HG03439 (cell line): Measurements from ENCODE around the gene GAGE10.
A peak's percentile ranks its signal among the peaks of the same experiment; 100 is the strongest.

Source experiments
- ATAC-seq: cut with Tn5 transposase; IDR thresholded peaks from one replicate; pipeline ENCODE4 v1.9.1; 2021; ENCODE audit warnings: mild to moderate bottlenecking, moderate library complexity; ENCODE audit not compliant: unreplicated experiment

GAGE10 gene, protein sequence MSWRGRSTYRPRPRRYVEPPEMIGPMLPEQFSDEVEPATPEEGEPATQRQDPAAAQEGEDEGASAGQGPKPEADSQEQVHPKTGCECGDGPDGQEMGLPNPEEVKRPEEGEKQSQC

GRCh38 chrX:49303346-49303745, at the start of gene GAGE10:
GAGE10 (plus strand) TSS chrX:49303646; CDS start chrX:49304860, 1,214 bp downstream.
- ATAC-seq, result no peak

- ATAC-seq, result no peak
Observed at GRCh38 chrX:49254639-49255038, 48.8 kb upstream of the GAGE10 start.

GRCh38 chrX:49256268-49256995, 47.0 kb upstream of the GAGE10 start:
- no peak for ATAC-seq

GRCh38 chrX:49257074-49257790, 46.2 kb upstream of the GAGE10 start:
- ATAC-seq, result no peak

GRCh38 chrX:49257846-49258748, 45.3 kb upstream of the GAGE10 start:
- no peak for ATAC-seq

- ATAC-seq, result no peak
Observed at GRCh38 chrX:49258749-49259124, 44.7 kb upstream of the GAGE10 start.

DNA sequence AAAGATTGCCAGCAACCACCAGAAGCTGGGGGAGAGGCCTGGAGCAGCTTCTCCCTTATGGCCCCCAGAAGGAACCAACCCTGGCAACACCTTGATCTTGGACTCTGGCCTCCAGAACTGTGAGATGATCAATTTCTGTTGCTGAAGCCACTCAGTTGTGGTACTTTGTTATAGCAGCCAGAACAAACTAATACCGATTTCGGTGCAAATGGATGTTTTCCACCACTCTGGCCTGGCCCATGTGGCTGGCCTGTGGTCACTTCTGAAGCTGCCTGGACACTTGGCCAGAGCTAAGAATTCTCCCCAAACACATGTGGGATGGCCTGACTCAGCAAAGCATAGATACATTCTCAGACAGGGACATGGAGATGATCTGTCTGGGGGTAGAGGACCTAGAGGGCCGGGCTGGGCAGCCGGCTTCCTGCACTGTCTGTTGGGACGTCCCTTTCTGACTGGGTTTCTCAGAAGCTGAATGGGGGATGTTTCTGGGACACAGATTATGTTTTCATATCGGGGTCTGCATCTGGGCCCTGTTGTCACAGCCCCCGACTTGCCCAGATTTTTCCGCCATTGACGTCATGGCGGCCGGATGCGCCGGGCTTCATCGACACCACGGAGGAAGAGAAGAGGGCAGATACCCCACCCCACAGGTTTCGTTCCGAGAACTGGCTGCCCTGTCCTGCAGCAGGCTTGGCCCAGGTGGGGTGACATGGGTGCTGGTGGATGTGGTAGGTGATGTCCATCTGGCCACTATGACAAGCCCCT, 43.0 kb upstream of the GAGE10 start:
- no peak for ATAC-seq

DNA sequence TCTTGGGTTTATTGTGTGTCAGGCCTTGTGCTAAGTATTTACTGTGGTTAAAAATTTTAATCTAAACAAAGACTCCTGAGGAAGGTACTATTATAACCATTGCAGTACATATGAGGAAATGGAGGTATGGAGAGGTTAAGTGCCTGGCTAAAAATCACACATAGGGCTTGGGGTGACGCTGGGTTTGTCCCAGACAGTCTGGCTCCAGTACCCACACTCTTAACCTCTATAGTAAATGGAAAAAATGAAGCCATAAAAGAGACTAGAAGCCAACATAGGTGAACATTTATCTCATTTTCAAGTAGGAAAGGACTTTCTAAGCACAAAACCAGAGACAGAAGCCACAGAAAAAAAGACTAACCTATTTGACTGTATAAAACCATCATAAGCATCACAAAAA, 40.8 kb upstream of the GAGE10 start:
- no peak for ATAC-seq

GRCh38 chrX:49263631-49264030, 39.8 kb upstream of the GAGE10 start:
- ATAC-seq, result no peak

DNA sequence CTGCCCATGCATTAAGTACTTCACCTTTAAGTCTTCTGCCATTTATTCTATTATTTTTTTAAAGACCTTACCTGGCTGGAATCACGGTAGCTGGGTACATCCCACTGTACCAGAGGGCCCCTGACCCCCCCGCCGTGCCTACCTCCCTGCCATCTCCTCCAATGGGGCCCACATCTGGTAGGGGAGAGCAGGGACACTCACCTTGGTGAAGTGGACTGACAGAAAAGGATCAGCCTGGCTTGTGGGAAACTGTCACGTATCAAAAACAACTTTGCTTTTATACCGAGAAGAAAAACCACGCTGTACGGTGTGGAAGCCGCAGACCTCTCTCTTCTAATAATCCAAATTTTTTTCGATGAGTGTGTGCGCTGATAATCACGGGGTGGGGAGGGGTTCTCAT, 39.0 kb upstream of the GAGE10 start, which contains the start of gene FOXP3:
Gene FOXP3 (minus strand): TSS at position 251 of the 400 bp plus-strand sequence. CDS start 6,205 bp downstream, outside the sequence.
- no peak for ATAC-seq

GRCh38 chrX:49266523-49267445, 36.7 kb upstream of the GAGE10 start:
- no peak for ATAC-seq

DNA sequence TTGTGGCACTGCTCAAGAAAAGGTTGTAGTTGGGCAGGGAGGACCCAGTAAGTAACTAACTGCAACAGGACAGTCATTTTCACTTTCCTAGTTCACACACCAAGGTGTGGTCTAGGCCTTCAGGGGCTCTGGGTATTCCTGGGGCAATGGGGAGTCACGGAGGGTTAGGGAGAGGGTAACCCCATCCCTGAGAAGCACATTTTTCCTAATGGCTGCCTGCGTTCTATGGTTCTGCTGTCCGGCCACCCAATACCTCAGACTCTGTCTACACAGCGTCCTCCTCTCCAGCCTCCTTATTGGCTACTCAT, 34.8 kb upstream of the GAGE10 start:
- ATAC-seq, result no peak

- peak; percentile 92 for ATAC-seq
Observed at GRCh38 chrX:49269010-49269766, 34.3 kb upstream of the GAGE10 start.

- peak; percentile 30 for ATAC-seq
Observed at GRCh38 chrX:49269767-49270248, 33.6 kb upstream of the GAGE10 start, which contains the start of gene PPP1R3F. PPP1R3F (plus strand) TSS chrX:49269793; CDS start chrX:49269870, 77 bp downstream.

DNA sequence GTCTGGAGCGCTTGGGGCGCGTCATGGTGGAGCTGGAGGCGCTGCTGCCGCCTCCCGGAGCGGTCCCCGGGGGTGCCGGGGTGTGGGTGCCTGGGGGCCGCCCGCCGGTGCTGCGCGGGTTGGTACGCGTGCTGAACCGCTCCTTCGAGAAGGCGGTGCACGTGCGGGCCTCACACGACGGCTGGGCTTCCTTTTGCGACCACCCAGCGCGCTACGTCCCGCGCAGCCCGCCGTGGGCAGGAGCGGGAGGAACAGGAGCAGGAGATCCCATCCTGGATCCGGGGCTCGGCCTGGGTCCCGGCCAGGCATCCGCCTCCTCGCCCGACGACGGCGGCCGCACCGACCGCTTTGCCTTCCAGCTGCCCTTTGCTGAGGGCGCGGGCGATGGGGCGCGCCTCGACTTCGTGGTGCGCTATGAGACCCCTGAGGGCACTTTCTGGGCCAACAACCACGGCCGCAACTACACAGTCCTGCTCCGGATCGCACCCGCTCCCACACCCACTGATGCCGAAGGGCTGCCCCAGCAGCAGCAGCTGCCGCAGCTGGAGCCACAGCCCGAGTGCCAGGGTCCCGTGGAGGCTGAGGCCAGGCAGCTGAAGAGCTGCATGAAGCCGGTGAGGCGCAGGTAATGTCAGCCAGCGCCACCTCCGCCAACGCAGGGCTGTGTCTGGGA, 33.1 kb upstream of the GAGE10 start:
- ATAC-seq, result no peak

DNA sequence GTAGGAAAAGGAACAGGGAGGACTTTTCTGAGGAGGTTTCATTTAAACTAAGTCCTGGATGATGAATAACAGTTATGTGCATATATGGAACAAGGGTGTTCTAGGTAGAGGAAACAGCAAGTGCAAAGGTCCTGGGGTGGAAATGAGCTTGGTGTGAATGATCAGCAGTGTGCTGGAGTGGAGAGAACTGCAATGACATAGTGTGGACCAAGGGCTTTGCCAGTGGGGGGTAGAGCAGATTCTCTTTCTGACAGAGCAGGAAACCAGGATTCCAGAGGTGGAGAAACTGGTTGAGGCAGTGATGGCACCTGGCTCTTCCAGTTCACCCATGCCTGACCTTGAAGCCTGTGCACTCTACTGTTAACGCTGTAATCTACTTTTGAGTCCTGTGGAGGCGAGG, 32.1 kb upstream of the GAGE10 start:
- ATAC-seq, result no peak

GRCh38 chrX:49272421-49272820, 31.0 kb upstream of the GAGE10 start:
- ATAC-seq, result no peak

- ATAC-seq, result no peak
Observed at GRCh38 chrX:49273181-49273727, 30.2 kb upstream of the GAGE10 start.
